AG04449 (cell line): ENCODE data around the gene AREG.
"Not testable (repeated sequence)": the region's sequence is repeated elsewhere in the genome, so short reads cannot be mapped to it uniquely, and the experiment has no call there.

Experiments used
- CTCF ChIA-PET: fragments of 350-600 bp; formaldehyde crosslinking; extraction: SDS; loops from one replicate; lab custom pipeline; 2021; ENCODE audit warnings: antibody characterized with exemption; lab: Yijun Ruan, JAX
- POLR2A ChIA-PET: fragments of 400-600, 350-600 bp; formaldehyde crosslinking; extraction: SDS; loops from one replicate; lab custom pipeline; 2020; ENCODE audit warnings: antibody characterized with exemption, inconsistent platforms; lab: Yijun Ruan, JAX
- DNase-seq: peaks from one replicate; pipeline ENCODE4 v3.0.0-alpha.2; 2010; ENCODE audit warnings: low read depth, low spot score
- H3K4me3 ChIP-seq: 2 replicates; pipeline ENCODE4 v1.5.1; 2011; ENCODE audit warnings: low read depth, mild to moderate bottlenecking, control low read depth, low read length
- CTCF ChIP-seq: IDR thresholded peaks from one replicate; pipeline ENCODE4 v1.5.1; 2011; ENCODE audit warnings: mild to moderate bottlenecking, moderate library complexity, low read length, control low read depth, inconsistent platforms; ENCODE audit not compliant: insufficient read depth; ENCODE audit errors: missing control alignments

Gene AREG

GRCh38 chr4:74444891-74445642 is at the start of gene AREG:
AREG (plus strand) TSS chr4:74445136; CDS start chr4:74445346, 210 bp downstream.
- peak; percentile 70 for TF ChIP-seq CTCF
- no peak for DNase-seq
- POLR2A ChIA-PET = interaction anchor here (0.6 kb wide), 2 partner anchors 35 to 57 kb away, joined by 3 read pairs; no protein-coding TSS in a partner anchor
- CTCF ChIA-PET = interaction anchor here (0.7 to 2.2 kb wide), 18 partner anchors 9 to 233 kb away, joined by 3 to 24 read pairs (median 4); no protein-coding TSS in a partner anchor
- H3K4me3 ChIP-seq = peak within 1 kb of the TSS; percentile 78

GRCh38 chr4:74395633-74396032 is 49.3 kb upstream of the AREG start:
- DNase-seq = no peak
- ChIA-PET CTCF (interaction anchor here (1.1 to 1.6 kb wide), 3 partner anchors 17 to 24 kb away, joined by 3 to 8 read pairs (median 4); no protein-coding TSS in a partner anchor), POLR2A (no interaction called here)
- H3K4me3 ChIP-seq = no peak overlapping the region
- TF ChIP-seq CTCF = no peak

GRCh38 chr4:74397748-74398426 is 47.0 kb upstream of the AREG start:
- no peak overlapping the region for H3K4me3 ChIP-seq
- ChIA-PET POLR2A (no interaction called here), CTCF (interaction anchor here (1.1 kb wide), 1 partner anchor 135 kb away, joined by 4 read pairs; no protein-coding TSS in a partner anchor)
- DNase-seq = no peak
- no peak for TF ChIP-seq CTCF

GRCh38 chr4:74398894-74399589 is 45.9 kb upstream of the AREG start:
- H3K4me3 ChIP-seq, DNase-seq, POLR2A ChIA-PET, CTCF ChIA-PET: not testable (repeated sequence)

- no peak for TF ChIP-seq CTCF
- no peak overlapping the region for H3K4me3 ChIP-seq
- ChIA-PET POLR2A (no interaction called here), CTCF (interaction anchor here (1.2 to 2.6 kb wide), 2 partner anchors 24 to 276 kb away, joined by 3 to 10 read pairs; no protein-coding TSS in a partner anchor)
- no peak for DNase-seq
Measured at GRCh38 chr4:74400395-74400794, 44.5 kb upstream of the AREG start.

GRCh38 chr4:74402692-74403456 is 42.1 kb upstream of the AREG start:
- no peak for DNase-seq
- POLR2A ChIA-PET = no interaction called here
- CTCF ChIA-PET = interaction anchor here (1.2 kb wide), 1 partner anchor 12 kb away, joined by 3 read pairs; no protein-coding TSS in a partner anchor
- no peak for TF ChIP-seq CTCF
- no peak overlapping the region for H3K4me3 ChIP-seq
